ENCODE results near the gene NR0B2. TPM values are rescaled to one million over a fixed set of nuclear protein-coding genes. Genes with fewer than 3 reads are reported as not detected.

NR0B2 gene
- total RNA-seq, 1 donor from 2014 or later = not detected

- Histone ChIP-seq H3K27ac (ENCODE audit: low read depth, low read length) (no peak overlapping the region), H2AFZ (ENCODE audit: low read depth, low read length) (no peak overlapping the region), H3K4me1 (ENCODE audit: insufficient read depth, low read length) (no peaks in the 10 kb centered on the region), H3K4me3 (ENCODE audit: insufficient read depth, low read depth, low read length) (no peak overlapping the region), H3K79me2 (ENCODE audit: insufficient read depth, low read length) (no peaks in the 10 kb centered on the region), H3K4me2 (ENCODE audit: low read length) (no peak overlapping the region), H3K9ac (ENCODE audit: low read length) (no peak overlapping the region), H3K9me3 (ENCODE audit: insufficient read depth, low read depth, low read length) (no peaks in the 10 kb centered on the region), H4K20me1 (ENCODE audit: insufficient read depth, low read length) (no peaks in the 10 kb centered on the region), H3K36me3 (ENCODE audit: insufficient read depth, low read length) (no peaks in the 10 kb centered on the region), H3K27me3 (ENCODE audit: insufficient read depth, low read length) (no peaks in the 10 kb centered on the region)
- H3K36me3 Mint-ChIP-seq (ENCODE audit: low read depth, unreplicated experiment) = peaks cover 2% of the 10 kb centered on the region
- no peaks in the 10 kb centered on the region for H3K9me3 Mint-ChIP-seq (ENCODE audit: unreplicated experiment)
- no peak overlapping the region for H3K27ac Mint-ChIP-seq (ENCODE audit: unreplicated experiment)
- DNase-seq (ENCODE audit: low read depth) (no peak), FAIRE-seq (no peak)
- H3K4me3 Mint-ChIP-seq (ENCODE audit: unreplicated experiment) = no peak overlapping the region
- H3K27me3 Mint-ChIP-seq (ENCODE audit: low read depth, unreplicated experiment) = peaks cover 11% of the 10 kb centered on the region
- TF ChIP-seq CTCF (IDR thresholded peaks at IDR 0.05; ENCODE audit: insufficient read depth, low read depth, low read length) (no peak), EZH2 (IDR thresholded peaks at IDR 0.05; ENCODE audit: insufficient read depth, low read length) (no peak)
- H3K4me1 Mint-ChIP-seq (ENCODE audit: low read depth, unreplicated experiment) = peaks cover 2% of the 10 kb centered on the region
Observed at GRCh38 chr1:26909951-26910342, 3.8 kb downstream of the NR0B2 start.

- FAIRE-seq = no peak
- Histone ChIP-seq H3K27ac (ENCODE audit: low read depth, low read length) (no peak overlapping the region), H3K79me2 (ENCODE audit: insufficient read depth, low read length) (no peaks in the 10 kb centered on the region)
Observed at GRCh38 chr1:26907071-26907917, 6.5 kb downstream of the NR0B2 start.

More at GRCh38 chr1:26907071-26907917, 6.5 kb downstream of the NR0B2 start:
- Histone ChIP-seq H3K9ac (ENCODE audit: low read length) (no peak overlapping the region), H2AFZ (ENCODE audit: low read depth, low read length) (no peak overlapping the region), H3K4me2 (ENCODE audit: low read length) (no peak overlapping the region), H3K36me3 (ENCODE audit: insufficient read depth, low read length) (no peaks in the 10 kb centered on the region), H3K4me3 (ENCODE audit: insufficient read depth, low read depth, low read length) (no peak overlapping the region), H3K4me1 (ENCODE audit: insufficient read depth, low read length) (no peaks in the 10 kb centered on the region), H4K20me1 (ENCODE audit: insufficient read depth, low read length) (no peaks in the 10 kb centered on the region), H3K9me3 (ENCODE audit: insufficient read depth, low read depth, low read length) (no peaks in the 10 kb centered on the region), H3K27me3 (ENCODE audit: insufficient read depth, low read length) (no peaks in the 10 kb centered on the region)
- H3K27ac Mint-ChIP-seq (ENCODE audit: unreplicated experiment) = no peak overlapping the region
- H3K9me3 Mint-ChIP-seq (ENCODE audit: unreplicated experiment) = no peaks in the 10 kb centered on the region
- H3K36me3 Mint-ChIP-seq (ENCODE audit: low read depth, unreplicated experiment) = peaks cover 2% of the 10 kb centered on the region
- no peak overlapping the region for H3K4me3 Mint-ChIP-seq (ENCODE audit: unreplicated experiment)
- H3K4me1 Mint-ChIP-seq (ENCODE audit: low read depth, unreplicated experiment) = no peaks in the 10 kb centered on the region
- peaks cover 10% of the 10 kb centered on the region for H3K27me3 Mint-ChIP-seq (ENCODE audit: low read depth, unreplicated experiment)
- TF ChIP-seq EZH2 (IDR thresholded peaks at IDR 0.05; ENCODE audit: insufficient read depth, low read length) (no peak), CTCF (IDR thresholded peaks at IDR 0.05; ENCODE audit: insufficient read depth, low read depth, low read length) (no peak)
- DNase-seq (ENCODE audit: low read depth) = peak; percentile 92

Data from astrocyte (in vitro differentiated cells and primary cell).